SH-SY5Y (cell line): ENCODE data around the gene DHRS9.

ENCODE experiments used
- GATA2 ChIP-seq: IDR thresholded peaks from 2 replicates; pipeline ENCODE4 v1.6.1; 2011; ENCODE audit warnings: mild to moderate bottlenecking, low read depth, low read length
- GATA3 ChIP-seq: IDR thresholded peaks from 2 replicates; pipeline ENCODE4 v1.6.1; 2011; ENCODE audit warnings: low read depth, mild to moderate bottlenecking, low read length, moderate library complexity

GRCh38 chr2:169106563-169107545, 37.5 kb downstream of the DHRS9 start:
- no peak for TF ChIP-seq GATA2
- TF ChIP-seq GATA3: no peak
